Dedifferentiated amniotic fluid mesenchymal stem cell (primary cell): Measurements from ENCODE around the gene ATP6V0A4.

ENCODE experiments used
- DNase-seq: peaks from one replicate; pipeline ENCODE4 v3.0.0-alpha.2; 2016; ENCODE audit errors: extremely low spot score

ATP6V0A4 gene

DNA sequence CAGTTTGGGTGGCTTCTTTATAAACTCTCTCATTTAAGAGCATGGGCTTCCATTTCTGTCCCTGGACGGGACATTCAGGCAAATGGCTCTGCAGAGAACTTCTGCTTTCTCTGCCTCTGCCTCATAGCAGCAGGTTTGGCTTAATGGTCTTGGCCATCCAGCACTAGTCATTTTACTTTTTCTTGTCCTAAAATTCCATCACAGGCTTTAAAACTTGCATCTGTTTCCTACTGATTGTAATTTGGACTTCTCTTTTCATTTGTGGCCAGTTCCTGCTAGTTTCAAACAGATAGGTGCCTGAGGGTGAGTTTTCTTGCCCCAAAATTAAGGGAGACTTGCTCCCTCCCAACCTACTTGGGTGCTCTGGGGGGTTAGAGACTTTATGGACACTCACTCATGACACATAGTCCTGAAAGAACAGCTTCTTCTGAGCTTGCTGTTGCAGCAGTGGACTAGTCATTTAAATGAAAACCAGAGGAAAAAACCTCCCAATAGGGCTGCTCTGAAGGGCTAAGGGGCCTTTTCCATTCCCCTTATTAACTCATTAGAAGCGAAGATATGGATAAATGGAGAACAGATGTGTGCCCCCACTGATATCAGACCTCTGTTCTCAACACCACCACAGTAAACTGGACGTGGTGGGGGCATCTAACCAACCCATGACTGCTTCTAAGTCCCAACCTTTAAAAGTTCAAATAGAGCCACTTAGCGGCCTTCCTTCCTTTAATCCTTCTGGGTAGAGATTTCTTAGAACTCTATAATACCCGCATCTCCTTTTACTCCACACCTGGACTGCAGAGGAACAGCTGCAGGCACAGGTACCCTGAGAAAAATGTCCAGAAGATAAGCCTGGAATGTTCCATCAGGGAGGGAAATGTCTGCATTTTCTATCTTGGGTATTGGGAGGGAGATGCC is 135.7 kb downstream of the ATP6V0A4 start:
- no peak for DNase-seq

DNA sequence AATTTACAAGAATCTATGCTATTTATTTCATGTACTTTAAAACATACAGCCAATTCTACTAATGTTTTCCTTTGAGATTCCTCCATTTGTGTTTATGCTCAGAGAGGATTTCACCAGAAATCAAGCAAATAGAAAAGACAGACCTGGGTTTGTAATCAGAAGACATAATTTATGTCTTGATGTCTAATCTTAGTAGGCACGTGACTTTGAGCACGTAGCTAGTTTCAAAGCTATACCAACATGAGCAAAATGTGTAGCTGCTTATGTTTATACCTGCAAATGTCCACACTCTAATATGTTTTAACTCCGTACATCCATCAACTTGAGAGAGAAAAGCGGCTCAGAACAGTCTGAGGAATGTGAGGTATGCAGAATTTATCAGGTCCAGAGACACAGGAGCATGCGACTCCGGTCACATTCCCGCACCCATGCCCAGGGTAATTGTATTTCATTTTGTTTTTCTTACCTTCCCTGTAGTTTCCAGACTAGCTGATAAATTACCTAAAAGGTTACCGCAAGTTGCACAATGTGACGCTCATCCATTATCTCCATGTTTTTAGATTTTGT is 136.8 kb downstream of the ATP6V0A4 start:
- DNase-seq, result no peak

GRCh38 chr7:138658889-138659288 is 139.1 kb downstream of the ATP6V0A4 start:
- no peak for DNase-seq

DNA sequence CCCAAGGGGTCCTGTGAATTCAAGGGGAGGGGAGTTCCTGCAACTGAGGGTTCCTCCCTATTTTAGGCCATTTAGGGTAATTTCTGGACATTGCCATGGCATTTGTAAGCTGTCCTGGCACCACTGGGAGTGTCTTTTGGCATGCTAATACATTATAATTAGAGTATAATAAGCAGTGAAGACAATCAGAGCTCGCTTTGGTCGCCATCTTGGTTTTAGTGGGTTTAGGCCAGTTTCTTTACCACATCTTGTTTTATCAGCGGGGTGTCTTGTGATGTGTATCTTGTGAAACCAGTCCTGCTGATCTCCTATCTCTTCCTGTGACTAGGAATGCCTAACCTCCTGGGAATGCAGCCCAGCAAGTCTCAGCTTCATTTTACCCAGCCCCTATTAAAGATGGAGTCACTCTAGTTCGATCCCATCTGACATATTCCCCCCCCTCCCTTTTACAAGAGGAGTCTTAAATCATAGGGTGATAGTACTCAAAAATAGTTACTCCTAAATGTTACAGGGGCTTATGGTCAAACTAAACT is 140.1 kb downstream of the ATP6V0A4 start:
- DNase-seq, result no peak

DNA sequence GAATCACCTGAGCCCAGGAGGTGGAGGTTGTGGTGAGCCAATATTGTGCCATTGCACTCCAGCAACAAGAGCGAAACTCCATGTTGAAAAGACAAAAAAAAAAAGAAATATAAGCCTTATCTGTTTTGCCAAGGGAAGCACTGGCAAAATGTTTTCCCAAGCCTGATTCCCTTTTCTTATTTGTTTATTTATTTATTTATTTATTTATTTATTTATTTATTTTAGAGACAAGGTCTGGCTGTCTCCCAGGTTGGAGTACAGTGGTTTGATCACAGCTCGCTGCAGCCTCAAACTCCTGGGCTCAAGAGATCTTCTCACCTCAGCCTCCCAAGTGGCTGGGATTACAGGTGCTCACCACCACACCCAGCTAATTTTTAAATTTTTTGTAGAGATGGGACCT is 141.0 kb downstream of the ATP6V0A4 start:
- no peak for DNase-seq
